GM19463 (cell line): ENCODE results near the gene STK33.

Source experiments
- ATAC-seq: cut with Tn5 transposase; IDR thresholded peaks from one replicate; pipeline ENCODE4 v1.9.1; 2021; ENCODE audit warnings: mild to moderate bottlenecking, moderate library complexity; ENCODE audit not compliant: unreplicated experiment

Gene STK33

DNA sequence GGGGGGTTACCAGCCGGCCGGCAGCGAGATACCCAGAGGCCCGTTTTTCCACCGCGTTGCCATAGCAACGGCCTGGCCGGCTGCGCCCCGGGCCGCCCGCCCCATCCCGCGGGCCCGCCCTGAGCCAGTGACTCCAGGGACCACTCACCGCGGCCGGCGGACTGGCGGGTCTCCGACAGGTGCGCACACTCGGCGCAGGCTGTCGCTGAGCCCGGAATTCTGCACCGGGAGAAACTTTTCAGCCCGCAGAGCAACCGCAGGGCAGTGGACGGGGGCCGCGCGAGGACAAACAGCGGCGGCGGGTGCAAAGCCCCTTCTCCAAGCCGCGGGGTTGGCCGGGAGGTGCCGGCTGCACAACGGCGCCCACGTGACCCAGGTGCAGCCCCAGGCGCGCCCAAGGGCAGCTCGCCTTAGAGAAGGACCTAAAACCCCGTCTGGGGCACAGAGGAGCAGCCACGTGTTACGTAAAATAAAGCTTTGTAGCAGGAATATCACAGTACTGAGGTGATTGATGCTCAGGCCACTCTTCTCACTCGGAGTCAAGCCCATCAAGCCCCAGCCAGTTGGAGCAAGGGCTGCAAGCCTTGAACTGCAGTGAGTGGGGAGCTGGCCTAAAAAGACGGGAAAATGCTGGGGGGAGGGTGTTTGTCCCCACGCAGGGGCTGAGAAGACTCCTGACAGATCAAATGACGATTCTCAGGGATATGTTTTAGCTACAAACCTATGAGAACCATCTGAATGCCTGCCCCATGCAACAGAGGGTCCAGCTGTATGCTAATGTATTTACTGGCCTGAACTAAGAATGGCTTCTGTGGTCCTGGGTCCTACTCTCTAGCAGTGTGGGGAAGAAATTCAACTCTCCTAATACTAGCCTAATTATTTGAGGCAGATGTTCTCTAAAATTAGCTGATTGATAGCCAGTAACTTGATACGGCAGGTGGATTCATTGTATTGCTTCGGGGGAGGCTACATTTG, at the start of gene STK33:
Gene STK33 (minus strand): TSS at position 294 of the 975 bp plus-strand sequence. CDS start 119,323 bp downstream, outside the sequence.
- peak; percentile 96 for ATAC-seq

DNA sequence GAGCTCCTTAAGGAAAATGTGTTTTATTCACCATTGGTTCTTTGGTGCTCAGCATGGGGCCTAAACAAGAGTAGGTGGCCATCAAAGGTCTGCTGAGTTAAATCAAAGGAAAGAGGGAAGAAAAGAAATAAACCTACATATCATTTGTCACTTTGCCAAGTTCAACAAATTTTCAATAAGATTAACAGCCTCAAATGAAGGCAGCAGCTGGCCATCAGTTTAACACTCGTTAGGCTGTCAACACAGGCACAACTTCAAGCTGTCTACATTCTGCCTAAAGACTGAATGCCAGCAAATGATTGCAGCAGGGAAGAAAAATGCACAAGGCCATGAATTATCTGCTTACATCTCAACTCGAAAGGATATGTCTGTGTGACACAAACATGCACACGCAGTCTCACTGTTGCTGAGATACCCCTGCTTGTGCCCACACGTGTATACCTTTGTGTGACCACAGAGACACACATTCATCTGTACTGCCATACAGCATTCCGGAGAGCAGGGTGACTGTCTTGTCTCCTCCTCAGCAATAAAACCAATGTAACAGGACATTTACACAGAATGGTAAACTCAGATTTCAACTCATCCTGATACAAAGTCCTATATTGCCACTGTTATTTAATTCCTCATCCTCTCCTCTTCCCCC, 48.3 kb upstream of the STK33 start:
- no peak for ATAC-seq

DNA sequence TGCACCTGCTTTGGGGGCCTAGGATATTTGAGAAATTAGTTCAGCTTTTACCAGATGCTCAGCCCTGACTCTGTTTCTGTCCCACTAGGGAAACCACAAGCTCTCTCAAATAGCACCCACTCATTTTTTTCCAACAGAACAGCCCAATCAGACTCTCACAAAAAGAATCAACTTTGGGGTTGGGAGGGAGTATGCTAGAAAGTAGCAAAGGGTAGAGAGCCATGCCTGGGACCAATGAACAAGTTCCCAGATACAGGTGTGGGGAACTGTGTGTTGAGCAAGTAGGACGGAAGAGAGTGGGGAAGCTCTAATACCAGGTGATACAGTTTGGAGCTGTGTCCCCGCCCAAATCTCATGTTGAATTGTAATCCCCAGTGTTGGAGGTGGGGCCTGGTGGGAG, 47.3 kb upstream of the STK33 start:
- no peak for ATAC-seq

DNA sequence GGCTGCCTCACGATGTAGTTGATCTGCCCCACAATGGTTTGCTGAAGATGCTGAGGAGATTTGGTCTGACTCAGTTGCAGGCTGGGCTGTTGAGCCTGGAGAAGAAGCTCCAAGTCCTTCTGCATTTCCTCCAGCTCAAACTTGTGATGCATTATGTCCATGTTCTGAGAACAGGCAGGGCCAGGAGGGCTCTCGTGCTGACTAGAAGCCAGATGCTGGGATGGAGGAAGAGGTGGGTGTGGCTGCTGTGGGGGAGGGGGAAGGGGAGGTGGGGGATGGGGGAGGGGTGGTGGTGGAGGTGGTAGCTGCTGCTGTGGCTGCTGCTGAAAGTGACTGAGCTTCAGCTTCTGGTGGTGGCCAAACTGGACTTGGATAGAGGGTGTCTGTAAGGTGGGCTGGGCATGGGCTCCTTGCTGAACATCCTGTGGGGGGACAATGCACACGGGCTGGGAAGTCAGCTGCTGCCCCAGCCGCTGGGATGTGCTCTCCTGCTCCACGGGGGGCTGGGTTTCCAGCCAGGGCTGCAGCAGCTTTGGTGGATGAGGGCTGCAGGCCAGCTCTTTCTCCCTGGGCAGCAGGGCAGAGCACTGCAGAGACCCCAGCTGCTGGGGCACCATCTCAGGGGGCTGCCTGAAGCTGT, 46.4 kb upstream of the STK33 start:
- no peak for ATAC-seq

DNA sequence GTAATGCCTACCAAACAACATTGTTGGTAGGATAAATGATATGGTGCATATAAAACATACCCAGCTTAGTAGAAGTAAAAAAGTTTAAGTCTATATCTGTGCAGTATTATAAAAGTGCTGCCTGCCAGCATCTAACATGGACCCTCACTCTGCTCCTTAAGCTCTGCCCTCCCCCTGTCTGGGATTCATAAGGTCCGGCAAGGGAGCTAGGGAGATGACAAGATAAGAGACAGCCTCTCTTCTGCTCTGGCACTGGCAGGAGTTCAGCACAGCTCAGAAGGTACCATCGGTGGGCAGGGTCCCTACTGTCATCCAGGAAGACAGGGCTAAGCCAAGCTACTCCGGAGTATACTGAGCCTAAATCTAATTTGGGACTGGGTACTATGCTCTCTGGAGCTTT, 45.6 kb upstream of the STK33 start:
- no peak for ATAC-seq

DNA sequence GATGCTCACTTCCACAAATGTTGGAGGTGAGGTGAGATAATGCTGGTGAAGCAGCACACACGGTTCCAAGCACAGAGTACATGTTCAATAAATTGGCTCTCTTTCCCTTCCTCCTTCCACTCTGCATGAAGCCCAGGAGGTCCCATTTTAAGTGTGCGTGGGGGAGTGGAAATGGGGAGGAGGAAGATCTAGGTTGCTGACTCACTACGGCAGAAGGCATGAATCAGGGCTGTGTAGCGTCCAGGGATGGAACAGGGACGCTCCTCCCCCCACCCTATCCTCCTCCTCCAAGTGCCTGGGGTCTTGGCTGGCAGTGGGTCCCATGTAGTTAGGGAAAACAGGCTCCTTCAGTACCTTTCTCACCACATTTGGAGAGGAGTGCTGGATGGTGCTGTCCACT, 44.3 kb upstream of the STK33 start:
- no peak for ATAC-seq

DNA sequence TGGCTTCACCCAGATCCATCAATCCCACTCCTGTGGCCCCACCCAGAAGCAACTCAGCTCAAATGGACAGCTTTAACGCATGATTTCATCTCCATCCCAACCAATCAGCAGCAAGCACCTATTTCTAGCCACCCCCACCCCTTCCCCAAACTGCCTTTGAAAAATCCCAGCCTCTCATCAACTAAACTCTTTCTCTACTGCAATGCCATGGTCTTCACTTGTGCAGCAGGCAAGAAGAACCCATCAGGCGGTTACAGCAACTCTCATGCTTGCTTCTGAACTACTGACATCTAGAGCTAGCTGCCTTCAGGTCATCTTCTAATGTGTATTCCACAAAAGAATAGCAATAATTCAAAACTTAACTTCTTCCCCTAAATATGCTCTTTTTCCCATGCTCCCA, 42.1 kb upstream of the STK33 start:
- ATAC-seq = no peak

DNA sequence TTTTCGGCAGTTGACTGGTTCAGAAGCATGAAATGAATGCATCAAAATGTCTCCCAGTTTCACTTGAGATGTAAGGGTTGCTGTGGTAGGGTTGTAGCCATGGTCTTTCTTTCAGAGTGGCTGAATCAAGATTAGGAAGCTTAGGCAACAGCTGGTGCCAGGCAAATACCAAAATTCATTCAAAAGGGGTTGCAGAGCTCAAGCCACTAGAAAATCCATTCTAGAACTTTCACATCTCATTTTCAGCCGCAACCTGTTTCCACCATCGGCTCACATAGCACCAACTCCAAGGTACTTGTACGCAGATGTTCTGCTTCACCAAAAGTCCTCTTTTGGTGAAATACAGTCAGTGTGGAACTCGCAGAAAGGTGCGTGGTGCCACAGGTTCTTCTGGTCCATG, 40.5 kb upstream of the STK33 start:
- no peak for ATAC-seq

DNA sequence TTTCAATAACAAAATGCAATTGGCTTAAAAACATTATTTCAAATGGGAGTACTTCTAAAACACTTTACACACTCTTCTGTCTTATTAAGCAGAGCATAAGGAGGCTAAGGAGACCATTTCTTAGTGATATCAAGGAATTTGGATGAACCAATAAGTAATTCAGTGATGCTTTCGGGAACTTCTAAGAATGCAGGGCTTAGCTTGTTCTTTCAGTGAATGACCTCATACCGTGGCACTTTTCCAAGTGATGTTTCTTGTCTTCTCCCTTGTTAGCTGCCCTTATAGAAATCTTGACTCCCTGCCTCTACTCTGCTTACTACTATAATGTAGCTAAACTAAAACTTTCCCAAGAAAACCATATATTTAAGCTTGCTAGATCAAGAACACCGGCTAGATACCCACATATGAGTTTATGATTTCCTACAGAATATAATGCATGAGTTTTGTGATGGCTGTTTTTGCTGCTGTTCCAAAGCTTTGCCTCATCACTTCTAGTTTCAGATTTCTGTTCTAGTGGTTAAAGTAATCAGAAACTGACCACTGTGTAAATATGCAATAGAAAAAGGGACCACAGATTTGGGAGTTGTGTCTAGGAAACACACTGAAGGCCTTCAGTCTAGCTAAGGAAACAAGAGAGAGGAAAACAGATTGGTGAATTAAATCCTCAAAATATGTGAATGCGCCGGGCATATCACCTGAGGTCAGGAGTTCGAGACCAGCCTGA, 37.5 kb upstream of the STK33 start:
- no peak for ATAC-seq

DNA sequence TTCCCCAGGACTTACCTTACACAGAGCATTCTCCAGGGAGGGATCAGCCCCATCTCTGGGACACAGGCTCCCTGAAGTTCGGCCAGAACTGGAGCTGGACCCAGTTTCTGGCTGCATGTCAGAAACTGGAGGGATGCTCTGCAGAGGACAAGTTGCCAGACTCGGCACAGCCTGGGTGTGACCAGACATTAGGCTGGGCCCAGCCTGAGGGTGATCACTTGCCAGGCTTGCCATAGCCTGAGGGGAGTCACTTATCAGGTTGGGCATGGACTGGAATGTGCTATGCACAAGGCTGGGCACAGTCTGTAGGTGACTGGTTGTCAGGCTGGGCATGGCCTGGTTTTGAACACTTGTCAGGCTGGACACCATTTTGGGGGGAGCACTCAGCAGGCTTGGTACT, 30.7 kb upstream of the STK33 start:
- ATAC-seq = no peak

DNA sequence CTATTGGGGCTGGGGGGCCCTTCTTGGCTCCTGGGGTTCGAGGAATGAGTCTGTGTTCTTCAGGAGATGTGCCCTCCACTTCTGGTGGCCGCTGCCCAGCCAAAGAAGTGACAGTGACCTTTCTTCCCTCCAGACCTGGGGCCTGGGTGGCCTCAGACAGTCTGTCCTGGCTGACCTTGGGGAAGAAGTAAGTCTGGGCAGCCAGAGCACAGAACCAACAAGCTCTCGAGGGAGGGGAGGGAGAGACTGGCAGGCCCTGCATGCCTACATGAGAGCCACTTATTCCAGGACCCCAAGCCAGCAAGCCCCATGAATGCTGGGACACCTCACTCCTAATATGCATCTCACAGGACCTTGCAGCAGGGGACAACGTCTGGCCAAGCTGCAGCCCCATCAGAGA, 27.1 kb upstream of the STK33 start:
- ATAC-seq = no peak

DNA sequence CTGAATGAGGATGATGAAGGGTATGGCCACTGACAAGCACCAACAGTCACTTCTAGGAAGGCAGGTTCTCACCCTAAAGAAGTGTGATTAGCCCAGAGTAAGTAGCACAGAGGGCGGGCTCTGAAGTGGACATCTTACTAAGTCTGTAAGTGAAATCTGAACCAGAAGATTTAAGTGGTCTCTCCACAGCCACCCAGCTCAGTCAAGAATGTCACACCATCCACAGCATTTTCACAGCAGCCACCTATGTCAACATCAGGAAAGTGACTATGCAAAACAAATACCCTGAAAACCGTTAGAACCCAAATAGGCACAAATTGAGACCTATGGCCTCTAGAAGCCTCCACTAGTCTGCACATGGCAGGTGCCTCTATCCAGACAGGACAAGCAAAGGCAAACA, 23.0 kb upstream of the STK33 start:
- ATAC-seq = no peak

DNA sequence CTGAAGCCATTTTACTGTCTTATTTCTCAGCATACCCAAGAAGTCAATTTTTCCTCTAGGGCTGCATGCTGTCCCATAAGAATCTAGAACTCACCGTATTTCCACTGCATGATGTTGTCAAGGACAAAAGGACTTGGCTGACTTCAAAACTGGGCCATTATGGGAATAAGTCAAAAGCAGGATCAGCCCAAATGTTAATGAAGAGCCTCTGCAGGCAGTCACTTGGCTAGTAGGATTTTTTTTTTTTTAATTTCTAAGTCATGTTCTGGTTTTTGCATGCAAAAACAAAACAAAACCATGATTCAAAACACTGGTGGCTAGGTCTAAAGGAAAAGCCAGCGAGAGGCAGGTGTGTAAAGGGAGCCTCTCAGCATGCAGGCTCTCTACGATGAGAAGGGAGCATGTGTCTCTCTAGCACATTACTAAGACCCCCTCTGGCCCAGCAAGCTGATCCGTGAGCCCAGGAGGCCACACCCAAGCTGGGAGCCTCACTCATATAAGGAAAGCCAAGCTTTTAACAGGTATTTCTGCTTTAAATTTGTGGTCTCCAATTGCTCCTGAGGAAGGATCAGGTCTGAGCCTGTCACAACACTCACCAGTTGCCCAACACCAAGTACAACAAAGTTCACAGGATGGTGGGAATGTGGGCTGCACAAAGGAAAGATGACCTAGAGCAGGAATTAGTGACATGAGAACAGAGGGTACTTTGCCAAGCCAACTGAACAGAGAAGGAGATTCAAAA, 21.4 kb upstream of the STK33 start:
- no peak for ATAC-seq

DNA sequence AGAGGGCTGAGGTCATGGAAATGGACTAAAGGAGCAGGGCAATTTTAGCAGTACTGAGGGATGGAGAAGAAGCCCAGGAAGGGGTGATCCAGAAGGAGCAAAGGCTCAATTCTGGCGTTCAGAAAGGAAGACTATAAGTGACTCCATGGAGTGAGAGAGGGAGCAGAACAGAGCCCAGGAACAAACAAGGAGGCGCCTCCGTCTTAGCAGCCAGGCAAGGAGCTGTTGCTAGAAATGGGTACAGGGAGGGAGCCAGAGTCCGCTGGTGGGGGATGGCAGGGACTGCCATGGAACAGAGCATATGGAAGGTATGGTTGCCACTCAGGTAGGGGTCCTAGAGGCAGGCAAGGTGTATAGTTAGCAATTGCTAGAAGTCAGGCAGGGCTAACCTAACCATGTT, 20.5 kb upstream of the STK33 start:
- no peak for ATAC-seq

DNA sequence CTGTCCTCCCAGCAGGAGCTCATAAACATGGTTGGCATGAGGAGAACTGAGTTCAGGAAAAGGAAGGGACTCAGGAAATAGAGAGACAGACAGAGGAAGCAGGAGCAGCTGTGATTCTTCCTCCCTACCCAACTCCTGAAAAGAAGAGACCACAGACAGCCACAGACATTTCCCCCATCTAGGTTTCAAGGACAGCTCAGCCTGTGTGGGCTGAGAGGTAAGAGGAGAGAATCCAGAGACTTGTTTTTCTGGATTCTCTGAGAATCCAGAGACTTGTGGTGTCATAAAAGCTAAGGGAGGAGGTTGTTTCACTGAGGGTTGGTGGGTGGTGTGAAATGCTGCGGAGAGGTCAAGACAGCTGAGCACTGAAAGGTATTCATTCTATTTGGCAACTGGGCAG, 19.0 kb upstream of the STK33 start:
- ATAC-seq = no peak

DNA sequence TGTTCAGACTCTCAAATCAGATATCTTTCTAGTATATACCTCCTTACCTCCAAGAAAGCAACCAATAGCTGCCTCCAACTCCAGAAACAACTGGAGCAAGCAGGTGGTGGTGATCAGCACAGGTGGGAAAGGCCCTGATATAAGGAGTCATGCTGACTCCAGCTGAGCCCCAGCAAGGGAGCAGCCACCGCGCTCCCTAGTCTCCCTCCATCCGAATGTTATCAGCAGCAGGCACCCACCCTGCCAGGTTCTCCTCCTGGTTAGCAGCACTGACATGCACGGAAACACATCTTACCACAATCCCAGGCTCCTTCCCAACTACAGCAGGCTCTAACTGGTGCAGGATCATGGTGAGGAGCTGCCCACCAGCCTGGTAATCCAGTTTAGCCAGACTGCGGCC, 18.5 kb upstream of the STK33 start:
- no peak for ATAC-seq

DNA sequence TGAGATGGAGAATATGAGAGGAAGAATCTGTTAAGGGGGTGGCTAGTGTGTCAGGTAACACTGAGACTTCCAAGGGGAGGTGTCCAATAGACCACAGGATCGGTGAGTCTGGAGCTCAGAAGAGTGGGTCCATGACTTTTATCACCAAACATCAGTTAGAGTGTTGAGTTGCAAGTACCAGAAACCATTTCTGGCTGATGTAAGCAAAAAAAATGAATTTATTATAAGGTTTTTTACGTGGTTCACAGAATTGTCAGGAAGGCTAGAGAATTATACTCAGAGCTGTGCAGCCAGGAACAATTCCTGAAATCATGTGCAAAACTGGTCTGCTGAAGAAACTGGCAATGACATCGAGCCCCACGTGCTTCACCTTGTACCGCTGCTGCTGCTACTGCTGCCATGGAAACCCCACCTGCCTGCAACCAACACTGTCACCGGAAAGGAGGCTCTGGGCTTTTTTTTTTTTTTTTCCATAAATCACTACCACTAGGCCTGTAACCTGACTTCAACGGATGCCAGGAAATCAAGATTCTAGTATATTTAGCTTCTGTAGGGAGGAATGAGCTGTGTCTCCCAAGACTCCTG, 16.6 kb upstream of the STK33 start:
- ATAC-seq = no peak

DNA sequence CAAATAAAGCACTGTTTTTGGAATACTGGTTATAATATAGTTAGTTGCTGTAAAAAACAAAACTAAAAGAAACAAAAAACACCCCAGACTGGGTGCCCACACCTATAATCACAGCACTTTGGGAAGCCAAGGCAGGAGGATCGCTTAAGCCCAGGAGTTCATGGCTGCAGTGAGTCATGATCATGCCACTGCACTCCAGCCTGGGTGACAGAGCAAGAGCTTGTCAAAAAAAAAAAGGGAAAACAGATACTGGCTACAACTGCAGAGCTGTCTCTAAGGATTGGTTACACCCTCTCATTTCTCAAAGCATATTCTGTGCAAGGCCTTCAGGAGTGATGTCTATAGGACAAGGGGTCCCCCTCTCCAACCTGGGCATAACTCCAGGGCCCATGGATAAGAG, 14.6 kb upstream of the STK33 start:
- no peak for ATAC-seq

DNA sequence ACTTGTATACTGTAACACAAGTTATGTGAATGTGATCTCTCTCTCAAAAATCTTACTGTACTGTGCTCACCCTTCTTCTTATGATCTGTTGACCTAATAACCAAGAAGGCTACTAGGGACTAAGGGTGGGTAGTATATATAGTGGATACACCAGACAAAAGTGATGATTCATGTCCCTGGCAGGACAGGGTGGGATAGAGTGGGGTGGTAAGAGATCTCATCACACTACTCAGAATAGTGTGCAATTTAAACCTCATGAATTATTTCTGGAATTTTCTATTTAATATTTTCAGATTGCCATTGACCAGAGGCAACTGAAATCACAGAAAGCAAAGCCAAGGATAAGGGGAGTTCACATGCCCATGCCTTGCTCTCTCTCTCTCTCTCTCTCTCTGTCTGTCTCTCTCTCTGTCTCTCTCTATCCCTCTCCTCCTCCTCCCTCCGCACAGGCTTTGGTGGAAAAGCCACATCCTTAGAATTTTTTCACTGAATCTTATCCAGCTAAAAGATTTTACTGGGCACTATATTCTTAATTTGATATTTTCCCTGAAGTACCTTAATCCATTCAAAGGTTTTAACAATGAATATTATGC, 12.0 kb upstream of the STK33 start:
- no peak for ATAC-seq
